HEK293 (cell line): ENCODE measurements around the gene MAST2.

Experiments
- CTCF ChIA-PET: fragments of 350-600 bp; formaldehyde crosslinking; extraction: SDS; loops from one replicate; lab custom pipeline; 2021; ENCODE audit warnings: antibody characterized with exemption; lab: Yijun Ruan, JAX
- POLR2A ChIA-PET: fragments of 300-600 bp; formaldehyde crosslinking; extraction: SDS; loops from one replicate; lab custom pipeline; 2020; ENCODE audit warnings: antibody characterized with exemption, inconsistent platforms; lab: Yijun Ruan, JAX
- H3K27ac ChIP-seq: fragments of 200-500 bp; sonication (Bioruptor generic); 2 replicates; pipeline ENCODE4 v1.5.1; 2014; ENCODE audit warnings: low read depth, low read length, control low read depth, inconsistent platforms; ENCODE audit errors: extremely low read depth
- H3K36me3 ChIP-seq, 2 experiments: fragments of 200-500 bp in 1 of 2; sonication (Bioruptor generic) in 1 of 2; 1 replicate in 1 of 2; 2 replicates in 1 of 2; pipeline ENCODE4 v1.5.1; 2014 to 2017; ENCODE audit warnings: inconsistent platforms in 2 of 2, low read length in 2 of 2; ENCODE audit not compliant: control insufficient read depth in 2 of 2, insufficient read depth in 1 of 2
- H3K4me1 ChIP-seq: fragments of 200-500 bp; sonication (Bioruptor generic); 2 replicates; pipeline ENCODE4 v1.5.1; 2014; ENCODE audit warnings: mild to moderate bottlenecking, low read length, inconsistent platforms; ENCODE audit not compliant: control insufficient read depth, insufficient read depth
- H3K4me3 ChIP-seq: 2 replicates; pipeline ENCODE4 v1.5.1; 2011; ENCODE audit warnings: low read depth, mild to moderate bottlenecking, control low read depth, low read length, moderate library complexity
- H3K9me3 ChIP-seq: fragments of 200-500 bp; sonication (Bioruptor generic); 2 replicates; pipeline ENCODE4 v1.5.1; 2014; ENCODE audit warnings: low read depth, low read length, inconsistent platforms; ENCODE audit not compliant: control insufficient read depth, insufficient read depth
- GLIS1 ChIP-seq: fragments of 450-650 bp; formaldehyde crosslinking; IDR thresholded peaks from 2 replicates; pipeline ENCODE4 v1.5.1; 2016; ENCODE audit warnings: missing biosample characterization, missing genetic modification characterization
- GLIS2 ChIP-seq: fragments of 450-650 bp; formaldehyde crosslinking; IDR thresholded peaks from 2 replicates; pipeline ENCODE4 v1.5.1; 2016; ENCODE audit warnings: missing biosample characterization, missing genetic modification characterization
- INSM2 ChIP-seq: fragments of 450-650 bp; formaldehyde crosslinking; IDR thresholded peaks from 2 replicates; pipeline ENCODE4 v1.5.1; 2016; ENCODE audit warnings: missing biosample characterization, missing genetic modification characterization
- ZNF19 ChIP-seq: fragments of 450-650 bp; formaldehyde crosslinking; IDR thresholded peaks from 2 replicates; pipeline ENCODE4; 2016; ENCODE audit warnings: missing biosample characterization, missing genetic modification characterization, low read depth
- ZNF311 ChIP-seq: fragments of 450-650 bp; formaldehyde crosslinking; IDR thresholded peaks from 2 replicates; pipeline ENCODE4 v1.5.1; 2017; ENCODE audit warnings: missing biosample characterization, missing genetic modification characterization, borderline replicate concordance
- ZNF449 ChIP-seq: fragments of 450-650 bp; formaldehyde crosslinking; IDR thresholded peaks from 2 replicates; pipeline ENCODE4 v1.5.1; 2017; ENCODE audit warnings: missing biosample characterization, mild to moderate bottlenecking, missing genetic modification characterization, moderate library complexity
- ZNF513 ChIP-seq: fragments of 450-650 bp; IDR thresholded peaks from 2 replicates; pipeline ENCODE4 v1.5.1; 2018; ENCODE audit warnings: missing biosample characterization, missing genetic modification characterization
- ZNF692 ChIP-seq: fragments of 450-650 bp; formaldehyde crosslinking; IDR thresholded peaks from 2 replicates; pipeline ENCODE4 v1.5.1; 2016; ENCODE audit warnings: missing biosample characterization, missing genetic modification characterization
- ZNF785 ChIP-seq: fragments of 450-650 bp; formaldehyde crosslinking; IDR thresholded peaks from 2 replicates; pipeline ENCODE4 v1.5.1; 2016; ENCODE audit warnings: missing biosample characterization, missing genetic modification characterization
- ZNF830 ChIP-seq: fragments of 450-650 bp; IDR thresholded peaks from 2 replicates; pipeline ENCODE4 v1.5.0; 2018; ENCODE audit warnings: missing biosample characterization, missing genetic modification characterization, low read depth, mild to moderate bottlenecking, moderate library complexity
- ZNF837 ChIP-seq: fragments of 450-650 bp; formaldehyde crosslinking; IDR thresholded peaks from 2 replicates; pipeline ENCODE4 v1.5.1; 2016; ENCODE audit warnings: missing biosample characterization, missing genetic modification characterization
- TF ChIP-seq, protein P1 (sequence below): fragments of 450-650 bp; formaldehyde crosslinking; IDR thresholded peaks from 2 replicates; pipeline ENCODE4 v1.5.1; 2016; ENCODE audit warnings: missing biosample characterization, missing genetic modification characterization
- TF ChIP-seq, protein P2 (sequence below): fragments of 450-650 bp; formaldehyde crosslinking; optimal IDR thresholded peaks from 2 replicates; pipeline ENCODE3; 2016; ENCODE audit warnings: missing biosample characterization, mild to moderate bottlenecking, missing genetic modification characterization

Gene MAST2

DNA sequence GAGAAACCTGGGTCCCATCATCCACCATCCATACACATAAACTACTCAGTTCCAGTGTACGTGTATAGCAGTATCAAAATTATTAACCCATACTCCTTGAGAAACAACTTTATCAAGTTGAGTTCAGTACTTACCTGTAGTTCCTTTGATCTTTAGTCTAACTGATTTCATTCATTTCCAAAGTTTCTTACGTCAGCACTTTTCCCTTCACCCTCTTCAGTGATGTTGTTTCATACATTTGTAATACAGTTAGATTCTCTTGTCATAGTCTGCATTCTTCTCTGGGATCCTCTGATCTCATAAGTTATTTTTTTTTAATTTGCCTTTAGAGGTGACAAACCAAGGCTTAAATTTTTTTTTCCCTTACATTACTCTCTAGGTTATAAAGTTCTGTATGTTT is 185.8 kb downstream of the MAST2 start:
- ChIA-PET POLR2A (no interaction called here), CTCF (no interaction called here)
- Histone ChIP-seq H3K36me3 (no peaks in the 10 kb centered on the region; a peak in 1 of 3 replicates), H3K4me1 (no peaks in the 10 kb centered on the region), H3K4me3 (no peak overlapping the region), H3K27ac (no peak overlapping the region), H3K9me3 (no peaks in the 10 kb centered on the region)
- TF ChIP-seq, protein P1, sequence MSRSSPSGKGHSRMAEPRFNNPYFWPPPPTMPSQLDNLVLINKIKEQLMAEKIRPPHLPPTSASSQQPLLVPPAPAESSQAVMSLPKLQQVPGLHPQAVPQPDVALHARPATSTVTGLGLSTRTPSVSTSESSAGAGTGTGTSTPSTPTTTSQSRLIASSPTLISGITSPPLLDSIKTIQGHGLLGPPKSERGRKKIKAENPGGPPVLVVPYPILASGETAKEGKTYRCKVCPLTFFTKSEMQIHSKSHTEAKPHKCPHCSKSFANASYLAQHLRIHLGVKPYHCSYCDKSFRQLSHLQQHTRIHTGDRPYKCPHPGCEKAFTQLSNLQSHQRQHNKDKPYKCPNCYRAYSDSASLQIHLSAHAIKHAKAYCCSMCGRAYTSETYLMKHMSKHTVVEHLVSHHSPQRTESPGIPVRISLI (tag by site-specific recombination) = no peak
- no peak for TF ChIP-seq ZNF837 (tag by site-specific recombination)
- no peak for TF ChIP-seq ZNF692 (tag by site-specific recombination)
- TF ChIP-seq ZNF311 (tag by site-specific recombination) = no peak
- TF ChIP-seq, protein P2, sequence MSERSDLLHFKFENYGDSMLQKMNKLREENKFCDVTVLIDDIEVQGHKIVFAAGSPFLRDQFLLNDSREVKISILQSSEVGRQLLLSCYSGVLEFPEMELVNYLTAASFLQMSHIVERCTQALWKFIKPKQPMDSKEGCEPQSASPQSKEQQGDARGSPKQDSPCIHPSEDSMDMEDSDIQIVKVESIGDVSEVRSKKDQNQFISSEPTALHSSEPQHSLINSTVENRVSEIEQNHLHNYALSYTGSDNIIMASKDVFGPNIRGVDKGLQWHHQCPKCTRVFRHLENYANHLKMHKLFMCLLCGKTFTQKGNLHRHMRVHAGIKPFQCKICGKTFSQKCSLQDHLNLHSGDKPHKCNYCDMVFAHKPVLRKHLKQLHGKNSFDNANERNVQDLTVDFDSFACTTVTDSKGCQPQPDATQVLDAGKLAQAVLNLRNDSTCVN (tag by site-specific recombination) = no peak
- no peak for TF ChIP-seq ZNF830
- no peak for TF ChIP-seq ZNF785 (tag by site-specific recombination)
- no peak for TF ChIP-seq ZNF19 (tag by site-specific recombination)
- TF ChIP-seq GLIS1 (tag by site-specific recombination) = no peak
- TF ChIP-seq INSM2 (tag by site-specific recombination) = no peak

DNA sequence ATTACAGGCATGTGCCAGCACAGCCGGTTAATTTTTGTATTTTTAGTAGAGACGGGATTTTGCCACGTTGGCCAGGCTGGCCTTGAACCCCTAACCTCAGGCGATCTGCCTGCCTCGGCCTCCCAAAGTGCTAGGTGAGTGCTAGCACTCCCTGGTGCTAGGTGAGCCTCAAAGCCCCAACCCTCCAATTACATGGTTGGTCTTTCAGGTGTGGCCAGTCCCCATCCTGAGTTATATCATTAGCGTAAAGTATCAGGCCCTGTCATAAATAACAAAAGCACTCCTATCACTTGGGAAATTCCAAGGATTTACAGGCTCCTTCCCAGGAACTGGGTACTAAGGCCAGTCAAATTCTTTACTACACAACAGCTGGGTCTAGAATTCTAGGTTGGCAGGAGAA is 191.0 kb downstream of the MAST2 start:
- TF ChIP-seq ZNF449 = peak; percentile 42; the same call in 1 of the 2 replicates
- no peak for TF ChIP-seq ZNF513 (tag by site-specific recombination)
- TF ChIP-seq GLIS2 (tag by site-specific recombination) = no peak
- no peaks in the 10 kb centered on the region for H3K9me3 ChIP-seq
- H3K4me3 ChIP-seq = no peak overlapping the region
- ChIA-PET POLR2A (no interaction called here), CTCF (interaction anchor here (1.1 kb wide), 1 partner anchor 120 kb away, joined by 3 read pairs; no protein-coding TSS in a partner anchor)
- H3K4me1 ChIP-seq = no peaks in the 10 kb centered on the region
- no peak overlapping the region for H3K27ac ChIP-seq
- peaks cover 0 to 5% of the 10 kb centered on the region in 2 experiments; a peak in 1 of 3 replicates for H3K36me3 ChIP-seq
